HG03139 (cell line): Measurements from ENCODE around the gene ATP11A.
"Not testable (repeated sequence)": the region's sequence is repeated elsewhere in the genome, so short reads cannot be mapped to it uniquely, and the experiment has no call there.

Experiments
- ATAC-seq: cut with Tn5 transposase; IDR thresholded peaks from one replicate; pipeline ENCODE4 v1.9.1; 2021; ENCODE audit not compliant: unreplicated experiment

The ATP11A gene

DNA sequence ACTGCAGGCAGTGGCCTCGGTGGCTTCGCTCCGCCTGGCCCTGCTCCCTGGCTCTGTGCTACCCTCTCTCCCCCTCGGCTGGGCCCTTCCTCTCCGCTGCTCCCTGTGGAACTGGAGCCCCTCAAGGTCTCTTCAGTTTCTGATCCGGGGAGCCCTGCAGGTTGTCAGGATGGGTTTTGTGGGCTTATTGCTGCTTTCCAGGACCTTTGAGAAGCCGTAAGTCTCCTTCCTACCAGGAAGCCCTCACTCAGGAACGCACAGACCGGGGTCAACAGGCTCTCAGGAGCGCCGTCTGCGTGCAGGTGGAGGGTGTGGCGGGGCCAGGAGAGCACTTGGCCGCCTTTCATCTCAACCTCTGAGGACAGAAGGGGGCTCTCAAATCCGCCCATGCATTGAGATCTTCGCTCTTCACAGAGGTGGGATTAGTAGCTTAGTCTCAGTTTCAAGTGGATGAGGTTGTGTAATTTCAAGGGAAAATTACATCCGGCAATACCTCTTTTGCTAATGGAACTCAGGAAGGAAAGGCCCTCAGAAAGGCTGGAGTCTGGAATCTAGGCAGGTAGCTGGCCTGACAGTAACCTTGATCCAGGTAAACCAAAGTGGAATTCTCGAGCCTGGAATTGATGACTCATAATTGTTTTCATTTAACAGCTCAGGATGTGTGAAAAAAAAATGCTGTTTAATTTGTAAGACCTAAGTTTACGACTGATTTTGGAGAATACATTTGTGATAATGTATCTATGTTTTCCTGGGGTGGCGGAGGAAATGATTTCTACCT is 102.0 kb downstream of the ATP11A start:
- no peak for ATAC-seq

DNA sequence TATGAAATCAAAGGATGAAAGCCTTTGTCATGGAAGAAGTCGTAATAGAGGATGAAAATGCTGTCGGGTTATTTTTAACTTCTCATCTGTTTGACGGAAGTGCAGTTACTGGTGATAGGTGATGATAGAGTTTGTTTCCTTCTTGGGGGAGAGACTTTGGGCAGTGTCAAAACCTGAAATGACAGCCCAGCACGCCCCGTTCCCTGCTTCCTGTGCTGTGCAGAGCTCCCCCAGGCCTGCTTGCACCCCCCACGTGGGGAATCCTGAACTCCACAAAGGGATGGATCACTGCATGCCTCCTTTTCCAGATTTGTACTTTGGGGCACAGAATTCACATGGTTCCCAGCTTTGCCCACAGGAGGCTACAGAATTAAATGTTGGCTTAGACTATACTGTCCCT is 102.7 kb downstream of the ATP11A start:
- no peak for ATAC-seq

DNA sequence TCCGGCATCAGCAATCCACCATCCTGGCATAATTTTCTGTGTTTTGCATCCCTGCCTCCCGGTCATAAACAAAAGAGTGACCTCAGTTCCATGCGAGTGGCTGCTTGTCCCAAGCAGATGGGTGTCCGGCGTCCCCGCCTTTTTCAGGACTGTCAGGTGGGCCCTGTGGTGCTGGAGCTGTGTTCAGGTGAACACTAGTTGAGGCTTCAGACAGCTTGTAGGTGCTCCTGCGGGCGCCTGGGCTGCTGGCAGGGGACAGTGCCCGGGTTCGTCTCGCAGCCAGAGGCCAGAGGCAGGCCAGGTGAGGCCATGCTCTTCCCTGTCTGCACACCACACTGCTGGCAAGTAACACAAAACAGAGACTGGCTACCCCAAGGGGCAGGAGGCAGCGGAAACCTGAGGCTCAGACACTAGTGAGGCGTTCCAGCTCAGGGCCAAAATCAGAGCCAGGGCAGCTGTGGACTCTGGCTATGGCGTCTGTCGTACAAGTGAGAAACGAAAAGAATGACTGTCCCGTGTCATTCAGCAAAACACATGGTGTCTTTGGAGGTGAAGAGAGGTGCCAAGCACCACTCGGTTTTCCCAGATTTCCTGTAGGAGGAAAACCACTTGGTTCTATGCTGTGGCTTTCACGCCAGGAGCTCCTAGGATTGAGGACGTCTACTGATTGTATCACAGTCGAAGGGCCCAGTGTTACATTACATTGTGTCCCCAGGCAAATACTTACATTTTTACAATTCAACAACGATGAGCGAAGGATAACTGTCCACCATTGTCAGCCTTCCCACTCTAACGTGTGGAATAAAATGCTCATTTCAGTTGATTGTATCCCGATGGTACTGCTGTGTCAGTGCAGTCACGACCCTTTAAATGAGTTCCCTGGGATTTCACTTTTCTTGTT is 104.0 kb downstream of the ATP11A start:
- no peak for ATAC-seq

DNA sequence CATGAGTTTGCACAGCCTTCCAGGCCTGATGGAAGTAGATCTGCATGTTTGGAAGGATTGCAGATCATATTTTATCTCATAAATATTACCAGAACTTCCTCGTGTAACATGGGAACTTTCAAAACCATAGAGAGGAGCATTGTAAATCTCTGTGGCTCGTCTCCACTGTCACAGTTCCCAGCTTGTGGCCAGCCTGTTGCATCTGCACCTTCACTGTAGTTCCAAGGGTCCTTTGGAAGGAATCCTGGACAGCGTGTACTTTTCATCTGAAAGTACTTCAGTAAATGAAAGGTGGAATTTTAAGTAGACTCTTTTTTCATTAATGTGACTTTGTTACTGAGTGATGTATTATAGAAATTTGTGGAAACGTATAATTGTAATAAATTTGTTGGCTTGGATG is 105.4 kb downstream of the ATP11A start:
- ATAC-seq = no peak

DNA sequence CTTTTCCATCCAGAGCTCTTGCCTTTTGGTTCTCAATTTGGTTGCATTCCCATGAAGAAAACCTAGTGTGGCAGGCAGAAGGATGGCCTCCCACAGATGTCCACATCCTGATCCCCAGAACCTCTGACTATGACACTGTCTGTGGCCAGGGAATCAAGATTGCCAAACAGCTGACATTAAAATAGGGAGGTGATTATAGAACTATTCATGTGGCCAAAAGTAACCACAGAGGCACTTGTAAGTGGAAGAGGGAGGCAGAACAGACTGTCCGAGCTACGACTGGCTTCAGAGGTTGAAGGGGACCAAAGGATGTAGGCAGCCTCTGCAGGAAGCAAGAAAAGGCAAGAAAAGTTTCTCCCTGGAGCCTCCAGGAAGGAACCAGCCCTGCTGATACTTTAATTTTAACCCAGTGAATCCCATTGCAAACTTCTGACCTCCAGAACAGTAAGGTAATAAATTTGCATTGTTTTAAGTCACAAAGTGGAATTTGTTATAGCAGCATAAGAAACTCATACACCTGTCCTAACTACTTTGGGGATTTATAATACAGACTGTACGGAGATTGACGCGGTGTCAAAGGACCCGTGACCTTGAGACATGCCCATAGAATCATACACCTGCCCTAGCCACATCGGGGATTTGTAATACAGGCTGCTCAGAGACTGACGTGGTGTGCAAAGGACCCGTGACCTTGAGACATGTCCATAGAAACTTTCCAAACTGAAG is 106.5 kb downstream of the ATP11A start:
- no peak for ATAC-seq

DNA sequence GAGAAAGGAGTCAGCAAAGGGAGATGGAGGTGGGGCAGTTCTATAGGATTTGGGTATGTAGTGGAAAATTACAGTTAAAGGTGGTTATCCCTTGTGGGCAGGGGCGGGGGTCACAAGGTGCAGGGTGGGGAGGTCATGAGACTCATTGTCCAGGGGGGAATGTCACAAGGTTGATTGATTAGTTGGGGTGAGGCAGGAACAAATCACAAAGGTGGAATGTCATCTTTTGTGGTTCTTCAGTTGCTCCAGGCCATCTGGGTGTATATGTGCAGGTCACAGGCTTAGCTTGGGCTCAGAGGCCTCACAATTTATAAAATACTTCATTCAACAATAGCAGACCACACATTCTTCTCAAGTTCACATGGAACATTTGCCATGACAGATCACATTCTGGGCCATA is 109.6 kb downstream of the ATP11A start:
- ATAC-seq = no peak

DNA sequence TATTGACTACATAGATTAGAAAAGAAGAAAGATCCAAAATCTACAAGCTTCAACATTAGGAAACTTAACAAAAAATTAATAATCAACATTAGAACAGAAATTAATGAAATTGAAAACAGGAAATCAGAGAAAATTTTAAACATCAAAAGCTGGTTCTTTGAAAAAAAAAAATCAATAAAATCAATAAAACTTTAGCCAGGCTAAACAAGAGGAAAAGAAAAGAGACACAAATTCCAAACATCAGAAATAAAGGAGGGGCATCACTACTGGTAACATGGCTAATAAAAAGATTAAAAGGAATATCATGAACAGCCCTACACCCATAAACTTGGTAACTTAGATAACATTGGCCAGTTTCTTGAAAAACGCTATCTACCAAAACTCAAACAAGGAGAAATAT is 110.2 kb downstream of the ATP11A start:
- ATAC-seq = no peak

DNA sequence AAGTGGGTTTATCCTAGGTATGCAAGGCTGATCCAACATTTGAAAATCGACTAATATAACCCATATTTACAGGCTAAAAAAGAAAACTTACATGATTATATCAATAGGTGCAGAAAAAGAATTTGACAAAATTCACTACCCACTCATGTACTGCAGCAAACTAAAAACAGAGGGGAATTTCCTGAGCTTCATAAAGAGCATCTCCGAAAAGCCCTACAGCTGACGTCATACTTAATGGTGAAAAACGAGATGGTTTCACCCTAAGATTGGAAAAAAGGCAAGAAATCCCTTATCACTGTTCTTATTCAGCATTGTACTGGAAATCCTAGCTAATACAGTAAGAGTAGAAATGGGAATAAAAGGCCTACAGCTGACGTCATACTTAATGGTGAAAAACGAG is 111.0 kb downstream of the ATP11A start:
- not testable (repeated sequence) for ATAC-seq

DNA sequence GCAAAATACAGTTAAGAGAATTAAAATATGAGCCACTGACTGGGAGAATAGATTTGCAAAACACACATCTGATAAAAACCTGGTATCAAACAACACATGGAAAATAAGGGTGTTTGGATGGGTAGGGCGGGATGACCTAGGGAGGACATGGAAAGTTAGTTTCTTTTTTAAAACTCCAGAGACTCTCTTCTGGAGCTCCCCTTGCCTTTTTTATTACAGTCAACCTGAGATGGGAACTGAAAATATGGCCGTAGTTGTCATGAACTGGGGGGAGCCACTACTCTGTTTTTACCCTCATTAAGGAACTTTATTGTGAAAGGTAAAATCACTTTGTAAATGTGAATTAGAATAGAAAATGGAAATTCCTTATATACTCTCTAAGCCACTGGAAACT is 113.0 kb downstream of the ATP11A start:
- ATAC-seq = no peak

DNA sequence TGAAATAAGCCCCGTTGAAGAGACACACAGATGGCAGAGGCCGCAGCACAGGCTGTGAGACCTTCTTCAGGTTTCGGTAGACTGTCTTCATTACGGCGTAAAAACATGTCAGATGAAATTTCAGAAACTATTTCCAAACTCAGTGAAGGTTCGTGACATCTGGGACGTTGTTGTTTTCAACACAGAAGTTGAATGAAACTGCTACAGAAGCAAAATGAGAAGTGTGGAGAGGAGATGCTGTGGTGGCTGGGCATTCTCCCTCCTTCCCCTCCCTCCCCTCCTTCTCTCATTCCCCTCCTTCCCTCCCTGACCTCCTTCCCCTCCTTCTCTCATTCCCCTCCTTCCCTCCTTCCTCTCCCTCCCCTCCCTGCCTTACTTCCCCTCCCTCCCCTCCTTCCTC is 113.6 kb downstream of the ATP11A start:
- no peak for ATAC-seq

DNA sequence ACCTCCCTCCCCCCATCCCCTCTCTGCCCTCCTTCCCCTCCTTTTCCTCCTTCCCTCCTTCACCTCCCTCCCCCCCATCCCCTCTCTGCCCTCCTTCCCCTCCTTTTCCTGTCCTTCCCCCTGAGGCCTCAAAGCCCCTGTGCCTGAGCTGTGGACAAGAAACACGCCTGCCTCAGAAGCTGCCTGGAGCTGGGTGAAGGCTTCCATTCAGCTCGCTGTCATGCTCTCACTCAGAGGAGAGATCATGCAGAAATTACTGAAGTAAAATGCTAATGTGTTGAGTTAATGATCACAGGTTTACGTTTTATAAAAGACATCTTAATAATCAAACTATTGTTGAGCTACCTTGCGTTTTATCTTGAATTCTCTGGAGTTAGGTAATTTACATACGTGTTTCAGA is 114.5 kb downstream of the ATP11A start:
- no peak for ATAC-seq

DNA sequence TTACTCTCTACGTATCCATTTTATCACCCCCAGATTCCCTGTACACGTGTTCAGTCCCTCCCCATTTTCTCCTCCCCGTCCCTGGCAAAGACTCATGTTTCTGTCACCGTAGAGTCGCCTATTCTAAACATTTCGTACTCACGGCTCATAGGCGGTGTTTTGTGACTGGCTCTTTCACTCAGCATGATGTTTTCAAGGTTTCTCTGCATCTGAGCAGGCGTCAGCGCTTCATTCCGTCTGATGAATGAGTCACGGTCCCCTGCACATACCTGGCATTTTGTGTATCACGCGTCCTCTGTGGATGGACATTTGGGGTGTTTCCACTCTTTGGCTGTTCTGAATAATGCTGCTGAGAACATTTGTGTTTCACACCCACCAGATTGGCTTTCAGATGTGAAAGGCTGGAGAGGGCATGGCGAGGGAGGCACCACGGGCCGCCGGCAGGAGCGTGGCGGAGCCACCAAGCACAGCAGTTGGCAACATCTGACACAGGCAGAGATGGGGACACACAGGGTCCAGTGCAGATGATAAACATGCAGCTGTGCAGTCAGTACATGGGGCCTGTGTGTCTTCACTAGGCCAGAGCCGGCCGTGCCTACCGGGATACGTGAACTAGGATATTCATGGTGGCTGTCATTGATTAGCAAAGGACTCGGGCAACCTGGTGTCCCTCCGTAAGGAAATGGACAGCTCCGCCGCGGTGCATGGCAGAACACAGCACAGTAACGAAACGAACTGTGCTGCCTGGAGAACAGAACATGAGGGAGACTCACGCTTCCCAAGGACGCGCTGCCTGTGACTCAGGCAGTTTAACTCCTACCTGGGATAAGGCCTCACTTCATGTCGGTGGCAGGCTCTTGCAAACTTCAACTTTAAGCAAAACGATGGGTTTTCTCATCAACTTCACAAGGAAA is 117.2 kb downstream of the ATP11A start:
- no peak for ATAC-seq

DNA sequence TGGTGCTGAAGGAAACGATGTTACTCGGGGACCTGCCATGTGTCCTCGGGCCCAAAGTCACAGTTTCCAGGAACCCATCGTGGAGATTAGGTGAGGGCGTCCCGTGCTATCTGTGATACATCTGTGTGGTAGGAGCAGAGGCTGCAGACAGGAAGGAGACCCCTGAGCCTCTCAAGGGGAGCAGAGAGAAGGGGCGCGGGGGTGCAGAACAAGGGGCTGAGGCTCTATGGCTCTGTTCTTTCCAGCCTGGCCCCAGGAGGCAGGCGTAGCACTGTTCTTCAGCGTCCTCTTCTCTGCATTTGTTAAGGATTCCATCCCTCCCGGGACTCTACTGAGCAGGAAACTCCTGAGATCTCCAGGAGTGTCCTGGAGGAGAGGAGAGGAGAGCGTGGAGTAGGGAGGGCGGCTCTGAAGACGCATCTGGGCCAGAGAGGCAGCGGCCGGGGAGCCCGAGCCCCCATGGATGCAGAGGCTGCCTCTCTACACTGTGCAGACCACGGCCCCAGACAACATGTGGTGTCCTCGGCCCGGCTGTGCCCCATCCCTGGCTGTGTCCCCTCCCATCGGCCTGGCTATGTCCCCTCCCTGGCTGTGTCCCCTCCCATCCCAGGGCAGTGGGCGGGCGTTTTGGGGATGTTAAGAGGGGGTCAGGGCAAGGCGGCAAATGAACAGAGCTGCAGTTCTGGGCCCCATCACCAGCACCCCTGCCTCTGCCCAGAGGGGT is 118.0 kb downstream of the ATP11A start:
- ATAC-seq = no peak

DNA sequence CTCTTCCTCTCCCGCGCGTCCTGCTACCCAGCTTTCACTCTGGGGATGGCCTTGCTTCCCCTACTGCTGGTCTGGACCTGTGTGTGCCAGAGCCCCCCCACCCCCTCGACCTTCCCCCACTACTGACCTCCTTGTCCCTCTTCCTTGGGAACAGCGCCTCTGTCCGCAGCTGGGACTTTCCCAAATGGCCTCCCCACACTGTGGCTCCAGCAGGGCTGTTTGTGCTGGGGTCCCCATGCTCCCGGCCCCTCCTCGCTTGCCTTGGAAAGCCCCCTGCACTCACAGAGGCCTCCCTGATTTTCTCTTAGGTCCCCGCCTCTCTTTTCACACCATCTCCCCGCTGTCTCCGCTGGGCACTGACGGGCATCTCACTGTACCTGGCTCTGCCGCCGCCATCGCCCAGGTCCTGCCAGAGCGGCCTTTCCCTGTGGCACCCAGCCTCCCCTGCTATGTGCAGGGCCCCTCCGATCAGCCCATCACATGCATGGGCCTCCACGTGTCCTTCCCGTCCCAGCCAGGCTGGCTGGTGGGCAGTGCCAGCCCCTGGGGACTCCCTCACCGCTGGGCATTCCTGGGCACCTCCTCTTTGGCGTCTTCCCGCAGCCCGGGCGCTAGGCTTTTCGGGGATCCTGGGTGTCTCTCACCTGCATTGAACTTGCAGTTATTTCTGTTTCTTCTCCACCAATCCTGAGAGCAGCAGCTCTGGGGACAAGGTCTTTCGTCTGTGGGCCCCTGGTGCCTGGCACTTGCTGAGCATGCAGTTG is 118.7 kb downstream of the ATP11A start:
- ATAC-seq = no peak

DNA sequence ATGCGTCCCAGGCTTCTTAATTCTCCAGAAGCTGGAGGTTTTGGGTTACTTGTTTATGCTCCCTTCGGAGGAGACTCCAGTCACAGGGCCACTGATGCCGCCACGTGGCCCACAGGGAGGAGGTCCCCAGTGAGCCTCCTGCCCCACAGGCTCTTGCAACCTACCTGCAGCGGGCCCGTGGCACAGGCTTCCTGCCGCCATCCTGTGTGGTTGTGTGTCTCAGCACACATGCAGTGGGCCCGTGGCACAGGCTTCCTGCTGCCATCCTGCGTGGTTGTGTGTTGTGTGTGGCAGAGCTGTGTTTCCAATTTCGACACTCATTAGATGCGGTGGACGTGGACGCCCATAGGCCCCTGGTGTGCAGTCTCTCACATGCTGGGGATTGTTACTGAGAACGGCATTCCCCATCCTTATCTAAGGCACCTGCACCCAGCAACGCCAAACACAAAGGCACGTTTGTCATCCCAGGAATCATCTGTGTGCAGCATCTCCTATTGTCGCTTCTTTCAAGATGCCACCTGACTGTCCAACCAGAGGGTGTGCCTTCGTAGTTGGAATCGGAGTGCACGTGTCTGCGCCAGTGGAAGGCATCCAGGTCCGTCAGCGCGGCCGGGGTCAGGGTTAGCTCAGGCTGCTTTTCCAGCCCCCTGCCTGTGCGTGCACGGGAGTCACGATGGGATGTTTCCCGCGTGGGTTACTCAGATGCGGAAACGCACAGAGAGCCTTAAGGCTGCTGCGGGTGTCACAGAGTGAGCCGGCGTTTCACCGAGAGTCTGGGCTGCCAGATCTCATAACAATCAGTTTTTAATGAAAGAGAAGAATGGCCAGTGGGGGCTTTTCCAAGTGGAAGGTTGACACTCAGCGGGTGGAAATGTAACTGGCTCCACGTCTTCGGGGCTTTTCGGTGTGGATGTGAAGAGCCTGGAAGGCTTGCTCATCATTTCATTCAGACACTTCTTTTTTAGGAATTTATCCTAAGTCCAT is 119.8 kb downstream of the ATP11A start:
- ATAC-seq = no peak

DNA sequence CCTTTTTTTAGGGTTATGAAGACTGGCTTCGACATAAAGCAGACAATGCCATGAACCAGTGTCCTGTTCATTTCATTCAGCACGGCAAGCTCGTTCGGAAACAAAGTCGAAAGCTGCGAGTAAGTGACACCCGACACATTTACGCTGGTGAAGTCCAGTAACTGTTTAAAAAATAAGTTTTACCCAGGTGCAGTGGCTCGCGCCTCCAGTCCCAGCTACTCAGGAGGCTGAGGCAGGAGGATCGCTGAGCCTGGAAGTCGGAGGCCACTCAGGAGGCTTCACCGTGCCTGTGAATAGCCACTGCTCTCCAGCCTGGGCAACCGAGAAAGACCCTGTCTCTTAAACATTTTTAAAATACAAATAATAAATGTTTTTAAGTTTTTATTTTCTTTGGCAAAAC is 120.8 kb downstream of the ATP11A start:
- no peak for ATAC-seq

DNA sequence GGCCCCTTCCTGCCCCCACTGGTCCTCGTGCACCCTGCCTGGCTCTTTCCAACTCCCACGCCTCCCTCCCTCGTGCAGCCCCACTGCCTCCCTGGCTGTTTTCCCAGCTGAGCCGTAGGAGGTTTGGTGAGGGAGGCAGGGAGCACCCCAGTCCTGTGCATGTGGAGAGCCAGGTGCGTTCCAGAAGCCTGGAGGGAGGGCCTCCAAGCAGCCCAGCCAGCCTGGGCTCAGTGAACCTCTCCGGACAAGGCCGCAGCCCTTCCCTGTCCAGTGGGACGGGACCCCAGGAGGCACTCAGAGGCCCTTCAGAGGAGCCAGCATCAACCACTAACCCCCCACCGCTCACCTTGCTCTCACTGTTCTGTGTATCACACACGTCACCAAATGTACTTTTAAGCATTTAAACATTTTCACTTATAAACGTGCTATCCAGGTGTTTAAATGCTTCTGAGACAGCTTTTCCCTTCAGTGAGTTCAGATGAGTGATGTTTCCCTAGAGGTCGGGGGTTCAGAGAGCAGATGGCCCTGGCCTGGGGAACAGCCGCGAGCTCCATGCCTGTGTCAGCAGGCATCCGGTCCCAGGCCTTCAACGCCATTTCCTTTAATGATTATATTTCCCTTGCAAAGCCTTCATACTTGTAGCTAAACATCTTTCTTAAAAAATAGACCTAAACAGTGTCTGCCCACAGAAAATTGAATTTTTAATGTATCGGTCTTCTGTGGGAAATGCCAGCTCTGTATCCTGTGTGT is 122.6 kb downstream of the ATP11A start:
- no peak for ATAC-seq
